Hippocampal formation (tissue), 2 donors: ENCODE results near the gene PCID2.
A peak's percentile ranks its signal among the peaks of the same experiment; 100 is the strongest.
"Not testable (repeated sequence)": the region's sequence is repeated elsewhere in the genome, so short reads cannot be mapped to it uniquely, and the experiment has no call there.

Experiments used
- DNase-seq, 2 donors: peaks; one replicate each; lab custom pipeline; 2025; lab: John Stamatoyannopoulos, UW

PCID2 gene

DNA sequence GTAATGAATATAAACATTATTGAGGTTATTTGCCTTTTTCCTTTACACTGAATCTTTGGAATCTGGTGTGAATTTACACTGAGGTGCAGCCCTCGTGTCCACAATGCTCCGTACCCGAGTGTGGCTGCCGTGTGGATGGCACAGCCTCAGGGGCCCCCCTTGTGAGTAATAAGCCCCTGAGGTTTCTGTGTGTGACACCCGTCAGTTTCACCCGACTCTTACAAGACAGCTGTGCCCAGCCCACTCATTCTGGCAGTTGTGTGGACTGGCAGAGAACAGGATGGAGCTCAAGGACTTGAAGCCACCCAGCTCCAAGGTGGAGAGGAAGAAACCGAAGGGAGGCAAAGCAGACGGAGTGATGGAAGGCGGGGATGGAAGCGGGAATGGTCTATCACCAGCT is 42.2 kb downstream of the PCID2 start:
- no peak for DNase-seq

DNA sequence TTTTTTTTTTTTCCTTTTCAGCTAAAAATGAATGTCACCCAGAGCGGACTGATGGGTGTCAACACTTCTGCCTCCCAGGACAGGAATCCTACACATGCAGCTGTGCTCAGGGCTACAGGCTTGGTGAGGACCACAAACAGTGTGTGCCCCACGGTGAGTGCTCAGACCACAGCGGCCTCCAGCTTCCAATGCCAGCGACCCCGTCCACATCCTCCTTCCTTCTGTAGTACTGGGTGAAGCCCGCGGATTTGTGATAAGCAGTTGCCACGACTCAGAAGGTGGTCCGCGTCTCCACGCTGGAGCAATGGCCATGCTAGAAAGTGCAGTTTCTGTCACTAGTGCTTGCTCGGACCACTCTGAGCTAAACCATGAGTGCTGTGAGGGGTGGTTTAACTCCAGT is 44.0 kb downstream of the PCID2 start:
- no peak for DNase-seq

DNA sequence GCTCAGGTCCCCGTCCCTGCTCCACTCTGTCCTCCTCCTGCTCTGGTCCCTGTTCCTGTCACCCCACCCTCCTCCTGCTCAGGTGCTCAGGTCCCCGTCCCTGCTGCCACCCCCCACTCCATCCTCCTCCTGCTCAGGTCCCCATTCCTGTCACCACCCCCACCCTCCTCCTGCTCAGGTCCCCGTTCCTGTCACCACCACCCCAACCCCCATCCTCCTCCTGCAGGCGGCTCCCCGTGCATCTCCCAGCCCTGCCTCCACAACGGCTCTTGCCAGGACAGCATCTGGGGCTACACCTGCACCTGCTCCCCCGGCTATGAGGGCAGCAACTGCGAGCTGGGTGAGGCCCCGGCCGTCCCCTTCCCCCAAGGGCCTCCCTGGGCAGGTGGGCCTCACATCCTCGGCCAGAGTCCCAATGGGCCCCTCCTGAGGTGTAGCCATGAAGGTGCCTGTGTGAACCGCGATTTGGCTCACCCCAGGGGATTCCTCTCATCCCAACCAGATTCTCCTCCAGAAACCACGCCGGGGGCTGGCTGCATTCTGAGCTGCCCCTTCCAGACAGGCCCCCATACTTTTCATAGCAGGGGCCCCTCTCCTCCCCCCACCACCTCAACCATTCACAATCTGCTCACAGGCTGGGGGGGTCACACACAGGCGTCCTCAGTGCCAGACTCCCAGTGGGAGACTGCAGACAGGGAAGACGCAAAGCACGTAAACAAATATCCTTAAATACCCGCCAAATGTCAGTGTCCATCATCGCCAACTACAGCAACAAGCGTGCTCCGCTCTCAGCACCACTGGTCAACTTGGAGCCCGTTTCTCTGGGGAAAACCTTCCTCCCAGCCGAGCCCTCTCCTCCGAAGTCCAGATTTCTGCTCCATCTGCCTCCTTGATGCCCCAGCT is 45.4 kb downstream of the PCID2 start:
- no peak for DNase-seq

DNA sequence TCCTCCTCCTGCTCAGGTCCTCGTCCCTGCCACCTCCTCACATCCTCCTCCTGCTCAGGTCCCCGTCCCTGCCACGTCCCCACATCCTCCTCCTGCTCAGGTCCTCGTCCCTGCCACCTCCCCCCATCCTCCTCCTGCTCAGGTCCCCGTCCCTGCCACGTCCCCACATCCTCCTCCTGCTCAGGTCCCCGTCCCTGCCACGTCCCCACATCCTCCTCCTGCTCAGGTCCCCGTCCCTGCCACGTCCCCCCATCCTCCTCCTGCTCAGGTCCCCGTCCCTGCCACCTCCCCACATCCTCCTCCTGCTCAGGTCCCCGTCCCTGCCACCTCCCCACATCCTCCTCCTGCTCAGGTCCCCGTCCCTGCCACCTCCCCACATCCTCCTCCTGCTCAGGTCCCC is 46.5 kb downstream of the PCID2 start:
- not testable (repeated sequence) for DNase-seq

DNA sequence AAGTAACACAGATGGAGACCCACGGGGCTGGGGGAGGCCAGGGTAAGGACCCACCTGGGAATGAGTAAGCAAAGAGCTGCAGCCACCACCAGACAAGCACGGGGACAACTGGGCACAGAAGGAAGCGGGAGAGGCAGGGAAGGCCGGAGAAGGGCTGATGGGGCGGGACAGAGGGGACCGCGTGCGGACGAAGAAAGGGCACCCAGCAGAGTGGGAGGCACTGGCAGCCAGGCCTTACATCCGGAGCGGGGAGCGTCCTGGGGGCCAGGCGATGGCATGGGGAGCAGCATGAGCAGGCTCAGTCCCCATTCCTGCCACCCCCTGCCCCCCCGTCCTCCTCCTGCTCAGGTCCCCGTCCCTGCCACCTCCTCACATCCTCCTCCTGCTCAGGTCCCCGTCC is 47.0 kb downstream of the PCID2 start:
- DNase-seq, result no peak

DNA sequence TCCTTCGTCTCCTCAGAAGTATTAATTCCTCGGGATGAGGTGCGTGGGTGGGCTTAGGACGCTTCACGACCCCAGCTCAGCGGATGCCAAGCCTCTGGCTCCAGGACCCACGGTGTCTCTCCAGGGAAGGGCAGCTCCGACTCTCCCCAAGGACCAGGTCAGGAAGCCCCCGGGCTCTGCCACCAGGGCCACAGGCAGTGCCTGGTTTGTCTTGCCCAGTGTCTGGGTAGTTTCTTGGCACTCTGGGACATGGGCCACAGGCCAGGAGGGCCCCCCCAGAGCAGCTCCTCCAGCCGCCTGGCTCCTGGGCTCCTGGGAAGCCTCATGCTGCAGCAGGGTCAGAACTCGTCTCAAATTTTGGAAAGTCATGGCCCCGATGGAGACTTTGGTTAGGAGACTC is 47.5 kb downstream of the PCID2 start:
- no peak for DNase-seq

DNA sequence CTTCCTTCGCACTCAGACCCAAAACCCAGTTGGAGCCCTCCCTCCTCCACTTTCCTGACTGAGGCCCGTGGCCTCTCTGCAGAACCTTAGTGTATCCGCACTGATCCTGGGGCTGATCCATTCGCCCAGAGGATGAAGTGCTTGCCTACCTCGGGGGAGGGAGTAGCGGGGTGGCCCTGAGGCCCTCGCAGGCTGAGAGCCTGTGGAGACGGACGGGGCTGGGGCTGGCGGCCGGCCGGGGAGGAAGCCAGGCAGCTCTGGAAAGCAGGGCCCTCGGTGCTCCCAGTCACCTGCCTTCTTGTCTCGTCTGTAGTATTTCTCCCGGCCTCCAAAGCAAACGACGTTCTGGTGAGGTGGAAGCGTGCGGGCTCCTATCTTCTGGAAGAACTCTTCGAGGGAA is 48.8 kb downstream of the PCID2 start:
- no peak for DNase-seq

DNA sequence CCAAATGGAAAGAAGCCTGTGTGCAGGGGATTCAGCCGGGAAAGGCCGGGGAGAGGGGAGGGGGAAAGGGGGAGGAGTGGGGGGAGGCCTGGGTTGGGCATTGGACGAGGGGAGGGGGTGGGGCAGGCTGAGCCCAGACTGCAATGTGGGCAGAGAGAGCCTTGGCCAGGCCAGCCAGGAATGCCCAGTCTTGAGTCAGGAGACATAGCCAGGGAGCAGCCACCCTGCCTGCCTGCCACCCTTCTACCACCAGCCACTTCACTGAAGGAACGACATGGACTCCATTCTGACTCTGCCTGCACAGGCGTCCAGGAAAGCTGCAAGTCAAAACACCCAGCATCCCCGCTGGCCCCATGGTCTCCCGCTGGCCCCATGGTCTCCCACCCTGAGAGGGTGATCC is 49.5 kb downstream of the PCID2 start:
- DNase-seq, result no peak

DNA sequence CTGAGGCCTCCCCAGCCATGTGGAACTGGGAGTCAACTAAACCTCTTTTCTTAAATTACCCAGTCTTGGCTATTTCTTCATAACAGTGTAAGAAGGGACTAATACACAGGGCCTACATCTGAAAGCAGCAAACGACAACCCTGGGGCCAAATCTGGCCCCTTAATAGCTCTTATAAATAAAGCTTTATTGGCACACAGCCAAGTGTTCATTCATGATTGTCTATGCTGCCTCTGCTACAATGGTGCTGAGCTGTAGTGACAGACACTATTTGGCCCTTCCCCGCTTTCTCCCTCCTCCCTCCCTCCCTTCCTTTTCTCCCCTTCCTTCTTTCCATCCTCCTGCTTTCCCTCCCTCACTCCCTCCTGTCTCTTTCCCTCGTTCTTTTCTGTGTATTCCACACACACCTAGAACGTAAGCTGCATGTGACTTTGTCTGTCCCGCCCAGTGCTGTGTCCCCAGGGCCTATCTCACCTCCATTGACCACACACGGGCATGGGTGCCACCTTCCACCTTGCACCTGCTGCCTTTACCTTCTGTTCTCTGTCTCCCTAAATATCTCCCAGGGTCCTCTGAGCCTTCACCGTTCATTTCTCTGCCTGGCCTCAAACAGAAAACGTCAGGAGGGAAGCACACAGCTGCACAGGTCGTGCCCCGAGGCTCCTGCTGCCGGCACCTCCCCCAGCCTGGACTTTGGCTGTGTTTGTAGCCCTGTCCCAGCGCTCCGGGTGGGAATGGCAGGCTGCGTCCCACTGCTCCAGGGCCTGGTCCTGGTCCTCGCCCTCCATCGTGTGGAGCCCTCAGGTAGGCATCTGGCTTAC is 50.3 kb downstream of the PCID2 start, which contains the start of gene PROZ:
PROZ (plus strand) TSS at position 720 of the 819 bp plus-strand sequence; CDS start at position 733, 13 bp downstream.
- no peak for DNase-seq

DNA sequence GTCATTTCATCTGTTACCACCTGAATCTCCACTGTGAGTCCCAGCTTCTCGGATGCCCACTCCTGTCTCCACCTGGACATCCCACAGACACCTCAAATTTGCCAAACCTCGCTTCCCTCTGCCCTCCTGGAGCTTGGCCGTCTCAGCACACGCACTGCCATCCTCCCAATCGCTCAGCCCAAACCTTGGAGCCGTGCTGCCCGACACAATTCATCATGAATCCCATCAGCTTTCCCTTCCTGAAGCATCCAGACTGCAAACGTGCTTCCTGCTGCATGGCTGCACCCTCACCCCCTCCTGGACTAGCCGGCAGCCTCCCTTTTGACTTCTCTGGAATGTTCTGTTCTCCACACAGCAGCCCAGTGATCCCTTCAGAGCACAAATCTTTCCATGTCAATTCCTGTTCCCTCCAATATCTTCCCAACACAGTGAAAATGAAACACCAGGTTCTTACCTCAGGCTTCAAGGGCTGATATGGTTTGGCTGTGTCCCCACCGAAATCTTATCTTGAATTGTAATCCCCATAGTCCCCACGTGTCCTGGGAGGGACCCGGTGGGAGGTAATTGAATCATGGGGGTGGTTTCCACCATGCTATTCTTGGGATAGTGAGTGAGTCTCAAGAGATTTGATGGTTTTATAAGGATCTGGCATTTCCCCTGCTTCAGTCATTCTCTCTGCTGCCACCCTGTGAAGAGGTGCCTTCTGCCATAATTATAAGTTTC is 51.1 kb downstream of the PCID2 start:
- no peak for DNase-seq

DNA sequence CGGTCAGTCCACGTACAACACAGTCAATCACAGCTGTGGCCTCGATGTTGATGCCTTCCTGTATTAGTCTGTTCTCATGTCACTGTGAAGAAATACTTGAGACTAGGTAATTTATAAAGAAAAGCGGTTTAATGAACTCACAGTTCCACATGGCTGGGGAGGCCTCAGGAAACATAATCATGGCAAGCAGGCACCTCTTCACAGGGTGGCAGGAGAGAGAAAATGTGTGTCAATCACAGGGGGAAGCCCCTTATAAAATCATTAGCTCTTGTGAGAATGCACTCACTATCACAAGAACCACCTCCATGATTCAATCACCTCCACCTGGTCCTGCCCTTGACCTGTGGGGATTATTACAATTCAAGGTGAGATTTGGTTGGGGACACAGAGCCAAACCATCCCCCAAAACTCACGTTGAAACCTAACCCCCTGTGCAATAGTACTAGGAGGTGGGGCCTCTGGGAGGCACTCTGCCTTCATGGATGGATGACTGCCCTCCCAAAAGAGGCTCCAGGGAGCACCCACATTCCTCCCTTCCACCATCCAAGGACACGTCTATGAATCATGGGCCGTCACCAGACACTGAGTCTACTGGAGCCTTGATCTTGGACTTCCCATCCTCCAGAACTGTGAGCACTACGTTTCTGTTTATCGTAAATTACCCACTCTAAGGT is 52.4 kb downstream of the PCID2 start:
- no peak for DNase-seq

DNA sequence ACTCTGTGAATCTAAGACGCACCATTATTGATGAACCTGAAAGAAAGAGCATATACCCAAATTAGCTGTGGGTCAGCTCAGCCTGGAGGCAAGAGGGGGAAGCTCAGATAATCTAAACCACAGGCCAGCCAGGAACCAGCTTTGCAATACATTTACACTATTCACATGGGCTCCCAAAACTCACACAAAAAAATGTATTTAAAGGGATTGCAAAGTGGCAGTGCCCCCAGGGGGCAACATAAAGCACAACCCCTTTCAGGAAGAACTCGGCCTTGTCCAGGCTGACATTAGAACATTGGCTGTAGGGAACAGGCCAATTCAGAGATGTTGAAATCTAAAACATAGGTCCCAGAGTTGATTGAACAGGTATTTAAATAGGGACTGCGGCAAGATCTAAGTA is 53.3 kb downstream of the PCID2 start:
- no peak for DNase-seq

DNA sequence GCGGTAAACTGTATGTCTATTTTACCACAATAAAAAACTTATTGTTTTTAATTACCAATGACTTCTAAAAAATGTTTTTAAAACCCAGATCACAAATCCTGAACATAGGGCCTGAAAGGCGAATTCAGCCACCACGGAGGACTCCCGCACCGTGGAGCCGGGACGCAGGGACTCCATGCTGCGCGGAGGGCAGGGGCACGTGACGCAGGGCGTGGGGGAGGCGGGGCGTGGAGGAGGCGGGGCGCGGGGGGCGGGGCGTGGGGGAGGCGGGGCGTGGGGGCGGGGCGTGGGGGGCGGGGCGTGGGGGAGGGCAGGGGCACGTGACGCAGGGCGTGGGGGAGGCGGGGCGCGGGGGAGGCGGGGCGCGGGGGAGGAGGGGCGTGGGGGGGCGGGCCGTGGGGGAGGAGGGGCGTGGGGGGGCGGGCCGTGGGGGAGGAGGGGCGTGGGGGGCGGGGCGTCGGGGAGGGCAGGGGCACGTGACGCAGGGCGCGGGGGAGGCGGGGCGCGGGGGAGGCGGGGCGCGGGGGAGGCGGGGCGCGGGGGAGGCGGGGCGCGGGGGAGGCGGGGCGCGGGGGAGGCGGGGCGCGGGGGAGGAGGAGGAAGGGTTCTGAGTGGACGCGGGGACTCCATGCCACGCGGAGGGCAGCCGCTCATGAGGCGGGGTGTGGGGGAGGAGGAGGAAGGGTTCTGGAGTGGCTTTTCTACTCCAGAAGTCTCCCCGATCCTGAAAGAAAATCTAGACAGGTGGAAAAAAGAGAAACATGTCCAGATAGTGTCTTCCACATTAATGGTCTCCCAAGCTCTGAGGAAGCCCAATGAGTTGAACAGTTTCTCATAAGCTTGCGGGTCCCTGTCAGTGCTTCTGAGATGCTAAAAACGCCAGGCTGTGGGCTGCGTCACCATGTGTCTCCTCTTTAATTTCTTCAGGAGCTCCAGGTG is 54.4 kb downstream of the PCID2 start:
- DNase-seq, result peak; percentile 68 to 79

DNA sequence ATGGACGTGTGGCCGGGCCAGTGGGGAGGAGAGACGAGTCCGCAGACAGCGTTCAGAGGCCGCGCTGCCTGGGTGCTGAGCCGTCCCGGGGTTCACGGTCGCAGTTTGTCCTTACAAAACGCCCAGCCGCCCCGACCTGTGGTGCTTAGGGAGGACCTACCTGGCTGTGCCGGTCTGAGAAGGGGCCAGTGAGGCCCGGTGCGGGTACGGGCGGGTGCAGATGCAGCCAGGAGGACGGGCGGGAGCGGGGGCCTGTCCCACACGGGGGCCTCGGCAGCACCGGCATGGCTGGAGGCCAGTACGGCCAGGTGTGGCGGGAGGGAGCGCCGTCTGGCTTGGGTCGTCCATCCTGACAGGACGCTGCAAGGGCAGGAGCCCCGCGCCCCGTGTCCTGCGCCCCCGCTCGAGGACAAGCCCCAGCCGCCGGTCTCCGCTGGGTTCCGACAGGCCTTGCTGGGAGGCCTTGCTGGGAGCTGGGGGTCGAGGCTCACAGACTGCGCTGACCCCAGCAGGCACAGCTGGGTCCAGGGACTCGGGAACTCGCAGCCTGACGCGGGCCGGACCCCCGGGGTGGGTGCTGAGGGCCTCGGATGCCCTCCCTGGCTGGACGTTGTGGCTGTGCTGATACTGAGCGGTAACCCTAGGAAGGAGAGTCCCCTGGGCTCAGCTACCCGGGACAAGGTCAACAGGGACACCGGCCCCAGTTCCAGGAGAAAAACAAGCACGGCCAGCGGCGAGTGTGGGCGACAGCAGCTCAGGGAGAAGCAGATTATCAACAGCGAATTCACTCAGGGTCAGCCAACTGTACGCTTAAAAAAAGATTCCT is 55.3 kb downstream of the PCID2 start:
- DNase-seq, result no peak

DNA sequence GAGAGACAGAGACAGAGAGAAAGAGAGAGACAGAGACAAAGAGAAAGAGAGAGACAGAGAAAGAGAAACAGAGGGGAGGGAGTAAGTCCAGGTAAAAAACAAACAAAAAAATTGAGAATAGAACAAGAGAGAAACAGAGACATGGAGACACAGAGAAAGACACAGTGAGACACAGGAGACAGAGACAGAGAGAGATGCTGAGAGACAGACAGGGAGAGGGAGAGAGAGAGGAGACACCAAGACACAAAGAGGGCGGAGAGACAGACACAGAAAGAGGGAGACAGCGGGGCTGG is 55.8 kb downstream of the PCID2 start:
- DNase-seq, result no peak

DNA sequence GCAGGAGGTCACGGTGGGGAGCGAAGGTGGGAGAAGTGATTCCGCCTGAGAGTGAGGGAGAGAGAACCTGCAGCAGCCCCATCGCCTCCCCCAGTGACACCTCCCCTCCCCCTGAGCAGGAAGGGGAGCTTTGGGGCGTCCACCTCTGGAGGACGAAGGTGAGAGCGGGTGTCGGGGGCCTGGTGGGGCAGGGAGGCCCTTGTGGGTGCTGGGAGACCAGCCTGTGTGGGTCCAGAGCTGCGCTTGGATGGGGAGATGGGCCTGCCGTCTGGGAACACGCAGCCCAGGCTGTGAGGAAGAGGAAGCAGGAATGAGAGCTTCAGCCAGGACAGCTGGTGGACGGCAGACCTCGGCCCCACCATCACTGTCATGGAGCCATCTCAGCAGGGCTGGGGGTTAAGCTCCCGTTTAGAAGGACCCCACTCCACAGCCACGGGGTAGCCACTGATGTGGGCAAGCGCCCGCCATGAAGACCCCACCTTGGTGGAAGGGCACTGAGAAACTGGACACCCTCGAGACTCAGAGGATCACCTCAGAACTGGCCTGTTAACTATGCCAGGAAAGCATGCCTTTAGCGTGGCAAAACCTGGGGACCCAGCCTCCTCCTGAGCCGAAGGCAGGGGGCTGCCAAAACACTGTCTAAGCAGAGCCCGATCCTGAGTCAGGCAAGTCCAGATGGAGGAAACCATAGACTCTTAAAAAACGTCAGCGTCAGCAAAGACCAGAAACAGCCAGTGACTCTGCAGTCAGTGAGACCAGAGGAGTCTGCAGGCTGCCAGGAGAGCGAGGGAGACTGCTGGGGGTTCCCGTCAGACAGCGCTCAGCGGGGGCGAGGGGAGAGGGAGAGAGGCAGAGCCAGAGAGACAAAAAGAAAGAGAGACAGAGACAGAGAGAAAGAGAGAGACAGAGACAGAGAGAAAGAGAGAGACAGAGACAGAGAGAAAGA is 56.5 kb downstream of the PCID2 start:
- DNase-seq, result peak in 1 of 2 donors; percentile 18

DNA sequence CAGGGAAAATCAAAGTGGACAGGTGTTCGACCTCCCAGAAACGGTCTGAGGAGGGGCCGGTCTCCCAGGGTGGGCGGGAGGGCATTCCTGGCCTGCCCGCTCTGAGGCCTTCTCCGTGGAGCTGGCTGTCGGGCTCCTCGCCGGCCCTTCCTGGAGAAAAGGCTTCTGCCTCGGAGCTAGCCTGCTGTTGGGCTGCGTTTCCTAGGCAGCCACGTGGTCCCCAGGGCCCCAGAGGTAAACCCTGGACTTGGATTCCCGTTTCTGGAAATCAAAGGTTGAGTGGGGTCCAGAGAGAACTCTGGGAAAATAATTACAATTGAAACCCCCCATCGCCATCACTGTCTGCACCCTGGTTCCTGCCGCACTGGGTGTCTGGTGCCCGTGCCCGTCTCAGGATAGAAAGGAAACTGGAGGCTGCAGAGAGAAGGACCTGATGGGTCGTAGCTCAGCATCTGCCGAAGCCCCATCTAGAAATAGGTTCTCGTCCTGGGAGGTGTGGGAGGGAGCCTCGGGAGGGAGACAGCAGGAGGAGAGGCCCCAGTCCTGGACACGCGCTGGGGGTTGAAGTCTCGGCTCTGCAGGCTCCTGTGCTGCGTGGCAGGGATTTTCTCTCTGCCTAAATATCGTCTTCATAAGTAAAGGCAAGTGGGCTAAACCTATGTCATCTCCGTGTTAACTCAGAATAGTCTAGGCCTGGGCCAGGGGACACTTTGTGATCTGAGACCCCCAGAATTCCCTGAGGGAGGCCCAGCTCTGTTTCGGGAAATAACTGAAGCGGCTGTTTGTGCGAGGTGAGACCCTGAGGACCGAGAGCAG is 57.7 kb downstream of the PCID2 start:
- DNase-seq, result no peak
